ENCODE results near the gene WNT6.

WNT6 gene

DNA sequence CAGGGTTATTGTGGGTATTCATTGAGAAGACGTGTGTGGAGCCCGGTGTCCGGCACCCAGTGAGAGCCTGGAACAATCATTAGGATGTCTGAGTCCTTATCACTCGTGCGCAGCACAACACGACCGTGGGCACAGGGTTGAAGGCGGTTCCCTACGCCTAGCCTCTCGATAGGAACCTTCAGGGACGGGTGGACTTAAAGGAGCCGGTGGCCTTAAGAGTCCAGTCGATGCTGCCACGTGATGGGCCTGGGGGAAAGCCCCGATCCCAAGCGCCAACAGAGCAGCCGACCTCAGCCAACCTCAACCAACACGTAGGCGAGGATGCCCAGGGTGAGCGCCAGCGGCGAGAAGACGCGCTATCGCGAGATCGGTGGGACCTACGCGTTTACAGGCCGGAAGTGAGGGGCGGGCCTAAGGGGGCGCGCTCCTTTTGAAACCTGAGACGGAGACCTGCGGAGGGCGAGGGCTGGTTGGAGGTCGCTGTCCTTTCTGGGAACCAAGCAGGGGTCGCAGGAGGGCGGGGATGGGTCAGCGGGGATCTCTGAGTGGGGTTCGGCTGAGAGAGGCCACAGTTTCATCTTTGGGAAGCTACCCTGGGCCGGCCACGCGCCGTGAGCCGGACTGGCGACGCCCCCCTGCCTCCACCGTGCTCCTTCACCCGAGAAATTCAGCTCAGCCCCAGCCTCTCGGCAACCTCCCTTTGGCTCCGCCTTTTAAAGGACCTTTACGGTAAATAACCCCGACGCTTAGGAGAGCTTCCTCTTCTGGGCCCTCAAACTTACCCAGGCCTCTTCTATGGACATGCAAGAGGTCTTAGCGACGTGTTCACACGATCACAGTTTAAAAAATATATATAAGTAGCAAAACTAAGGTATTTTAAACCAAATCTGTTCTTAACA is 49.4 kb downstream of the WNT6 start:
- no peak for TF ChIP-seq CTCF (conservative IDR thresholded peaks at IDR 0.05; ENCODE audit: low read depth, low read length)
- H3K4me3 ChIP-seq (ENCODE audit: low read length) = peak overlapping the region; percentile 57
- DNase-seq (ENCODE audit: low read depth) = peak; percentile 34

- TF ChIP-seq CTCF (conservative IDR thresholded peaks at IDR 0.05; ENCODE audit: low read depth, low read length) = no peak
- H3K4me3 ChIP-seq (ENCODE audit: low read length) = no peak overlapping the region
- DNase-seq (ENCODE audit: low read depth) = no peak
Measured at GRCh38 chr2:218910741-218911140, 51.1 kb downstream of the WNT6 start.

DNA sequence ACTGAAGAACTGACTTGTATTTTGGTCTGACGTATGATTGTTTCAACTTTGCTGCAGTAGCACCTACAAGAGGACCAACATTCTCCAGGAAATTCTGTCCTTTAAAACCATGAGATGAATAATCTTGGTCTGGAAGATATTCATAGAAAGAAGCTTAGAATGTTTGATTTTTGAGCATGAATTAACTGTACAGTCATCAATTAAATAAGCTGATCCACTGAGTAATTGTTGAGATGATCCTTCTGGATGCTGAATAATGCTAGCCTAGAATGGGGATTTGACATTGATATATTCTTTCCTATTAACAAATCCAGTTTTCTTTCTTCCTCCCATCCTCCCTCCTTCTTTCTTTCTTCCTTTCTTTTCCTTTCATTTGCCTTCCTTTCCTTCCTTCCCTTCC is 60.9 kb downstream of the WNT6 start:
- no peak for DNase-seq (ENCODE audit: low read depth)
- no peak overlapping the region for H3K4me3 ChIP-seq (ENCODE audit: low read length)
- no peak for TF ChIP-seq CTCF (conservative IDR thresholded peaks at IDR 0.05; ENCODE audit: low read depth, low read length)
